ENCODE results near the gene PPTC7.

PPTC7 gene

DNA sequence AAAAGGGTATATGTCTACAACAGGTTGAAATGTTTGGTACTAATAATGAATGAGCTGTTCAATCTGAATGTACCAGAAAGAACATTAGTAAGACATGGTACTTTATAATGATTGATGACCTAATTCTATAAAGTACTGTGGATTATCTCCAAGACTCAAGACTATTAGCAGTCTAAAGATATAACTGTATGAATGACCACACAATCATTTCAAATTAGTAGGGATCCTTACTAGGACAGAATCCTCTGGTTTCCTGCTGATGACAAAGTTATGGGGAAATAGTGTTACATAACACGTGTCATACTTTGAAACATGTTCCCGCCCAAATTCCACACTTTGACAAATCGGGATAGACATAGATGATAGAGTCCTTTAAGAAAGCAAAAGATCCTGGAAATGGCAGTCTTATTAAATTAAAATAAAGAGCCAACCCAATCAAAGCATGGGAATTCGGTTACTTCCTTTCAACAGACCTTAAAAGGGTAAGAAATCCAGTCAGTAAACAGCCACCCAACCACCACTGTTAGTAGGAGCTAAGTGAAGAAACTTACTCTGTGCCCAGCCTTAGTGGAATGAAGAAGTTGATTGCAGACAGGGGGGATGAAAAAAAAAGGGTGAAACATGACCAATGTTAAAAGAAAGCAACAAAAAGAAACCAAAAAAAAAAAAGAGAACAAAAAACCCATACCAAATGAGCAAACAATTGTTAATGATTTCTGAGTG is 84.0 kb downstream of the PPTC7 start:
- H3K9me3 ChIP-seq (ENCODE audit: low read length): no peaks in the 10 kb centered on the region
- no peaks in the 10 kb centered on the region for H3K27me3 ChIP-seq (ENCODE audit: control insufficient read depth in 1 of 2, insufficient read depth in 2 of 2, low read length in 2 of 2)
- no peak overlapping the region for H3K4me3 ChIP-seq (ENCODE audit: low read depth in 1 of 2, low read length in 2 of 2)
- H3K4me1 ChIP-seq (ENCODE audit: insufficient read depth, low read length): peaks cover 31% of the 10 kb centered on the region
- peaks cover 7% of the 10 kb centered on the region for H3K36me3 ChIP-seq (ENCODE audit: insufficient read depth, low read length)
- H3K27ac ChIP-seq (ENCODE audit: low read depth, low read length): no peak overlapping the region
- H3K9ac ChIP-seq (ENCODE audit: low read length): no peak overlapping the region
